HG02798 (cell line): ENCODE data around the gene TUSC2.
A peak's percentile ranks its signal among the peaks of the same experiment; 100 is the strongest.

Source experiments
- ATAC-seq: cut with Tn5 transposase; IDR thresholded peaks from one replicate; pipeline ENCODE4 v1.9.1; 2021; ENCODE audit warnings: mild to moderate bottlenecking; ENCODE audit not compliant: unreplicated experiment, poor library complexity

TUSC2 gene

GRCh38 chr3:50355829-50356552, 28.0 kb upstream of the TUSC2 start:
- no peak for ATAC-seq

GRCh38 chr3:50354850-50355249, 26.8 kb upstream of the TUSC2 start:
- ATAC-seq = no peak

- no peak for ATAC-seq
These were observed 26.3 kb upstream of the TUSC2 start for GRCh38 chr3:50354186-50354764.

DNA sequence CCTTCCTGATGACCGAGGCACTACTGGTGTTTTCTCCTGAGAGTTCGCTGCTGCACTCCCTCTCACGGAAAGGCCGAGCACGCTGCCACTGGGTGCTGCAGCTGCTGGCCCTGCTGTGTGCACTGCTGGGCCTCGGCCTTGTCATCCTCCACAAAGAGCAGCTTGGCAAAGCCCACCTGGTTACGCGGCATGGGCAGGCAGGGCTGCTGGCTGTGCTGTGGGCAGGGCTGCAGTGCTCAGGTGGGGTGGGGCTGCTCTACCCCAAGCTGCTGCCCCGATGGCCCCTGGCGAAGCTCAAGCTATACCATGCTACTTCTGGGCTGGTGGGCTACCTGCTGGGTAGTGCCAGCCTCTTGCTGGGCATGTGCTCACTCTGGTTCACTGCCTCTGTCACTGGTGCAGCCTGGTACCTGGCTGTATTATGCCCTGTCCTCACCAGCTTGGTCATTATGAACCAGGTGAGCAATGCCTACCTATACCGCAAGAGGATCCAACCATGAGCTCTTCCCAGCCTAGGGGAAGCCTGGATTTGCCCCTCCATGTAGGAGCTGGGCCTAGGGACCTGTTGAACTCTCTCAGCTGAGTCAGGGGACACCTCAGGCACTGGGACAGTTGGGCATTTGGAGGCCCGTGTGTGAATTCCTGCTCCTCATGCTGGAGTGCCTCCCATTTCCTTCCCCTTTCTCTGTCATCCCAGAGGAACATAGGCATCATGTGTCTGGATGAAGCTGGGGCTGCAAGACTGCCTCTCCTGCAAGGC, 25.4 kb upstream of the TUSC2 start:
- ATAC-seq = no peak

- ATAC-seq = no peak
These were observed 24.8 kb upstream of the TUSC2 start for GRCh38 chr3:50352781-50353180.

GRCh38 chr3:50351323-50351697, 23.3 kb upstream of the TUSC2 start:
- ATAC-seq = no peak

GRCh38 chr3:50350527-50351322, 22.7 kb upstream of the TUSC2 start, which contains the start of the genes CYB561D2 and NPRL2:
Gene CYB561D2 (plus strand): TSS chr3:50350862. CDS start chr3:50351434, 572 bp downstream.
Gene NPRL2 (minus strand): TSS chr3:50350775. CDS start chr3:50350652, 123 bp downstream.
- peak; percentile 86 for ATAC-seq

GRCh38 chr3:50350213-50350526, 22.1 kb upstream of the TUSC2 start:
- no peak for ATAC-seq

GRCh38 chr3:50347187-50347813, 19.3 kb upstream of the TUSC2 start:
- ATAC-seq = no peak

- ATAC-seq = no peak
These were observed 17.7 kb upstream of the TUSC2 start, which contains the start of gene ZMYND10 for GRCh38 chr3:50345586-50346234. Gene ZMYND10 (minus strand): TSS chr3:50345732. CDS start chr3:50345579, 153 bp downstream.

GRCh38 chr3:50345008-50345407, 17.0 kb upstream of the TUSC2 start:
- no peak for ATAC-seq

GRCh38 chr3:50342813-50343633, 15.0 kb upstream of the TUSC2 start:
- ATAC-seq = no peak

- no peak for ATAC-seq
These were observed 14.1 kb upstream of the TUSC2 start for GRCh38 chr3:50341996-50342650.

- ATAC-seq = no peak
These were observed 13.5 kb upstream of the TUSC2 start for GRCh38 chr3:50341537-50341936.

DNA sequence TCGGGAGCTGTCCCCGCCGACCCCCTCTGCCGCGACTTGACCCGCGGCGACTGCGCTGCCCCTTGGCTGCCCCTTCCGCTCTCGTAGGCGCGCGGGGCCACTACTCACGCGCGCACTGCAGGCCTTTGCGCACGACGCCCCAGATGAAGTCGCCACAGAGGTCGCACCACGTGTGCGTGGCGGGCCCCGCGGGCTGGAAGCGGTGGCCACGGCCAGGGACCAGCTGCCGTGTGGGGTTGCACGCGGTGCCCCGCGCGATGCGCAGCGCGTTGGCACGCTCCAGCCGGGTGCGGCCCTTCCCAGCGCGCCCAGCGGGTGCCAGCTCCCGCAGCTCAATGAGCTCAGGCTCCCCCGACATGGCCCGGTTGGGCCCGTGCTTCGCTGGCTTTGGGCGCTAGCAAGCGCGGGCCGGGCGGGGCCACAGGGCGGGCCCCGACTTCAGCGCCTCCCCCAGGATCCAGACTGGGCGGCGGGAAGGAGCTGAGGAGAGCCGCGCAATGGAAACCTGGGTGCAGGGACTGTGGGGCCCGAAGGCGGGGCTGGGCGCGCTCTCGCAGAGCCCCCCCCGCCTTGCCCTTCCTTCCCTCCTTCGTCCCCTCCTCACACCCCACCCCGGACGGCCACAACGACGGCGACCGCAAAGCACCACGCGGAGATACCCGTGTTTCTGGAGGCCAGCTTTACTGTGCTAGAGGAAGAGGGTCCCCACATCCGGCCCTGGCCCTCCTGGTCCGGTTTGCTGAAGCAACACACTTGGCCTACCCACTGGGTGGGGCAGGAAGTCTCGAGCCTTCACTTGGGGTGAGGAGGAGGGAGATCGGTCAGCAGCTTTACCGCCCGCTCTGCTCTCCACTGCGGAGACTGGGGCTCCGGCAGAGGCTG, 12.7 kb upstream of the TUSC2 start, which contains the start of gene RASSF1:
Gene RASSF1 (minus strand): TSS at position 389 of the 882 bp plus-strand sequence. CDS start 31 bp downstream, at position 358.
- ATAC-seq = no peak

- ATAC-seq = no peak
These were observed 12.1 kb upstream of the TUSC2 start for GRCh38 chr3:50340147-50340447.

- no peak for ATAC-seq
These were observed 11.6 kb upstream of the TUSC2 start for GRCh38 chr3:50339485-50340146.
